Tibial nerve (tissue), 3 donors: ENCODE results near the gene MYO1D.

Experiments
- CTCF ChIP-seq, 5 experiments: fragments of 200-600 bp in 3 of 5; fragments of 450-650 bp in 2 of 5; sonication (generic) in 3 of 5; IDR thresholded peaks; one replicate each; pipeline ENCODE4 v1.5.1; 2016 to 2019; ENCODE audit warnings: antibody characterized with exemption in 5 of 5, mild to moderate bottlenecking in 3 of 5, moderate library complexity in 2 of 5
- POLR2A ChIP-seq, 2 donors: fragments of 450-650 bp; IDR thresholded peaks; one replicate each; pipeline ENCODE4 v1.6.1; 2017; ENCODE audit warnings: antibody characterized with exemption in 2 of 2, mild to moderate bottlenecking in 2 of 2, moderate library complexity in 2 of 2

GRCh38 chr17:32583053-32583452 is 293.9 kb downstream of the MYO1D start:
- no peak for TF ChIP-seq POLR2A (IDR thresholded peaks at IDR 0.05)
- TF ChIP-seq CTCF (IDR thresholded peaks at IDR 0.05) = no peak
